Measurements from ENCODE around the gene GNG10. TPM values are rescaled to one million over a fixed set of nuclear protein-coding genes. Genes with fewer than 3 reads are reported as not detected.

GNG10 gene
- total and polyA plus RNA-seq, 9 of the 15 experiments (the other 6 are each of a cell fraction or from before 2014, with no cell fraction given) = 13.1 to 37.8 (median 28.4) TPM

DNA sequence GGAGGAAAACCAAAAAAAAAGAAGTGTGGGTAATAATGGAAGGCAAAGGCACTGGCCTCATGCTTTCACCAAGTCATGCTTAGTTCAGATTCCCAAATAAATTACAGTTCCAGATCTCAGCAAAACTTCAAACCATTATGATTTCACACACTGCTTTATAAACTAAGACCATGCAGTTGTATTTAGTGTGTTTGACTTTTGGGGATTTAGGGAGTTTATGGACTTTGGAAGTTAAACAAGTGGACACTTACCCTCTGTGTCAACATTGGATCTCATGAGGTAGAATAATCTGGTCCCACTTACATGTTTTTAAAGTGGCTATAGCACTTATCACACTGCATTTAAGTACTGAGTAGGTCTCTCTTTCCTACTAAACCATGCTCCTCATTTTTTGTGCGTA is 26.5 kb upstream of the GNG10 start:
- Histone ChIP-seq H3K4me1 (replicated peaks in 1 of 2; ENCODE audit: control insufficient read depth in 2 of 2, insufficient read depth in 2 of 2, low read length in 2 of 2) (peaks cover 6 to 35% of the 10 kb centered on the region in 2 experiments), H3K27me3 (ENCODE audit: control insufficient read depth in 2 of 2, insufficient read depth in 2 of 2, low read length in 2 of 2) (no peaks in the 10 kb centered on the region), H3K27ac (ENCODE audit: extremely low read depth, low read depth, low read length) (no peak overlapping the region), H2AFZ (ENCODE audit: low read depth, low read length) (no peak overlapping the region), H4K20me1 (replicated peaks; ENCODE audit: control insufficient read depth, insufficient read depth, low read length) (peaks cover 12% of the 10 kb centered on the region), H3K4me3 (no peak overlapping the region), H3K79me2 (ENCODE audit: control insufficient read depth, insufficient read depth, low read length) (peaks cover 92% of the 10 kb centered on the region), H3K36me3 (ENCODE audit: control insufficient read depth, insufficient read depth, low read length) (peaks cover 33% of the 10 kb centered on the region; the same call in 2 of the 3 replicates), H3K9ac (ENCODE audit: insufficient read depth in 1 of 2, low read depth in 2 of 2, low read length in 2 of 2) (no peak overlapping the region), H3K4me2 (ENCODE audit: insufficient read depth, low read length) (no peak overlapping the region), H3K9me3 (replicated peaks; ENCODE audit: control insufficient read depth, insufficient read depth, low read depth, low read length) (no peaks in the 10 kb centered on the region), H3K9me1 (ENCODE audit: control insufficient read depth, insufficient read depth, low read length) (peaks cover 13% of the 10 kb centered on the region)
- in situ Hi-C loops (cut with MboI) = no loop called here
- intact Hi-C loops (cut with micrococcal nuclease) = loop anchor here (5.0 to 10.0 kb wide), 2 partner anchors 43 to 150 kb away; partner anchors contain the start of gene ECPAS
- ATAC-seq (no peak), FAIRE-seq (no peak), DNase-seq (ENCODE audit: extremely low read depth in 1 of 4, low spot score in 3 of 4) (no peak)
- ChIA-PET POLR2A (no interaction called here), CTCF (ENCODE audit: low intra/inter-chr PET ratio) (no interaction called here)
- BruUV-seq (replicated peaks) = no TSS peak
- WGBS (ENCODE audit: insufficient coverage, low coverage, missing lambda C conversion rate) = 73% methylated on average over 1 of the region's 1 CpG
- TF ChIP-seq NCOA2 (IDR thresholded peaks at IDR 0.05; ENCODE audit: partially characterized antibody in 2 of 2) = no peak
- TF ChIP-seq, protein P1, sequence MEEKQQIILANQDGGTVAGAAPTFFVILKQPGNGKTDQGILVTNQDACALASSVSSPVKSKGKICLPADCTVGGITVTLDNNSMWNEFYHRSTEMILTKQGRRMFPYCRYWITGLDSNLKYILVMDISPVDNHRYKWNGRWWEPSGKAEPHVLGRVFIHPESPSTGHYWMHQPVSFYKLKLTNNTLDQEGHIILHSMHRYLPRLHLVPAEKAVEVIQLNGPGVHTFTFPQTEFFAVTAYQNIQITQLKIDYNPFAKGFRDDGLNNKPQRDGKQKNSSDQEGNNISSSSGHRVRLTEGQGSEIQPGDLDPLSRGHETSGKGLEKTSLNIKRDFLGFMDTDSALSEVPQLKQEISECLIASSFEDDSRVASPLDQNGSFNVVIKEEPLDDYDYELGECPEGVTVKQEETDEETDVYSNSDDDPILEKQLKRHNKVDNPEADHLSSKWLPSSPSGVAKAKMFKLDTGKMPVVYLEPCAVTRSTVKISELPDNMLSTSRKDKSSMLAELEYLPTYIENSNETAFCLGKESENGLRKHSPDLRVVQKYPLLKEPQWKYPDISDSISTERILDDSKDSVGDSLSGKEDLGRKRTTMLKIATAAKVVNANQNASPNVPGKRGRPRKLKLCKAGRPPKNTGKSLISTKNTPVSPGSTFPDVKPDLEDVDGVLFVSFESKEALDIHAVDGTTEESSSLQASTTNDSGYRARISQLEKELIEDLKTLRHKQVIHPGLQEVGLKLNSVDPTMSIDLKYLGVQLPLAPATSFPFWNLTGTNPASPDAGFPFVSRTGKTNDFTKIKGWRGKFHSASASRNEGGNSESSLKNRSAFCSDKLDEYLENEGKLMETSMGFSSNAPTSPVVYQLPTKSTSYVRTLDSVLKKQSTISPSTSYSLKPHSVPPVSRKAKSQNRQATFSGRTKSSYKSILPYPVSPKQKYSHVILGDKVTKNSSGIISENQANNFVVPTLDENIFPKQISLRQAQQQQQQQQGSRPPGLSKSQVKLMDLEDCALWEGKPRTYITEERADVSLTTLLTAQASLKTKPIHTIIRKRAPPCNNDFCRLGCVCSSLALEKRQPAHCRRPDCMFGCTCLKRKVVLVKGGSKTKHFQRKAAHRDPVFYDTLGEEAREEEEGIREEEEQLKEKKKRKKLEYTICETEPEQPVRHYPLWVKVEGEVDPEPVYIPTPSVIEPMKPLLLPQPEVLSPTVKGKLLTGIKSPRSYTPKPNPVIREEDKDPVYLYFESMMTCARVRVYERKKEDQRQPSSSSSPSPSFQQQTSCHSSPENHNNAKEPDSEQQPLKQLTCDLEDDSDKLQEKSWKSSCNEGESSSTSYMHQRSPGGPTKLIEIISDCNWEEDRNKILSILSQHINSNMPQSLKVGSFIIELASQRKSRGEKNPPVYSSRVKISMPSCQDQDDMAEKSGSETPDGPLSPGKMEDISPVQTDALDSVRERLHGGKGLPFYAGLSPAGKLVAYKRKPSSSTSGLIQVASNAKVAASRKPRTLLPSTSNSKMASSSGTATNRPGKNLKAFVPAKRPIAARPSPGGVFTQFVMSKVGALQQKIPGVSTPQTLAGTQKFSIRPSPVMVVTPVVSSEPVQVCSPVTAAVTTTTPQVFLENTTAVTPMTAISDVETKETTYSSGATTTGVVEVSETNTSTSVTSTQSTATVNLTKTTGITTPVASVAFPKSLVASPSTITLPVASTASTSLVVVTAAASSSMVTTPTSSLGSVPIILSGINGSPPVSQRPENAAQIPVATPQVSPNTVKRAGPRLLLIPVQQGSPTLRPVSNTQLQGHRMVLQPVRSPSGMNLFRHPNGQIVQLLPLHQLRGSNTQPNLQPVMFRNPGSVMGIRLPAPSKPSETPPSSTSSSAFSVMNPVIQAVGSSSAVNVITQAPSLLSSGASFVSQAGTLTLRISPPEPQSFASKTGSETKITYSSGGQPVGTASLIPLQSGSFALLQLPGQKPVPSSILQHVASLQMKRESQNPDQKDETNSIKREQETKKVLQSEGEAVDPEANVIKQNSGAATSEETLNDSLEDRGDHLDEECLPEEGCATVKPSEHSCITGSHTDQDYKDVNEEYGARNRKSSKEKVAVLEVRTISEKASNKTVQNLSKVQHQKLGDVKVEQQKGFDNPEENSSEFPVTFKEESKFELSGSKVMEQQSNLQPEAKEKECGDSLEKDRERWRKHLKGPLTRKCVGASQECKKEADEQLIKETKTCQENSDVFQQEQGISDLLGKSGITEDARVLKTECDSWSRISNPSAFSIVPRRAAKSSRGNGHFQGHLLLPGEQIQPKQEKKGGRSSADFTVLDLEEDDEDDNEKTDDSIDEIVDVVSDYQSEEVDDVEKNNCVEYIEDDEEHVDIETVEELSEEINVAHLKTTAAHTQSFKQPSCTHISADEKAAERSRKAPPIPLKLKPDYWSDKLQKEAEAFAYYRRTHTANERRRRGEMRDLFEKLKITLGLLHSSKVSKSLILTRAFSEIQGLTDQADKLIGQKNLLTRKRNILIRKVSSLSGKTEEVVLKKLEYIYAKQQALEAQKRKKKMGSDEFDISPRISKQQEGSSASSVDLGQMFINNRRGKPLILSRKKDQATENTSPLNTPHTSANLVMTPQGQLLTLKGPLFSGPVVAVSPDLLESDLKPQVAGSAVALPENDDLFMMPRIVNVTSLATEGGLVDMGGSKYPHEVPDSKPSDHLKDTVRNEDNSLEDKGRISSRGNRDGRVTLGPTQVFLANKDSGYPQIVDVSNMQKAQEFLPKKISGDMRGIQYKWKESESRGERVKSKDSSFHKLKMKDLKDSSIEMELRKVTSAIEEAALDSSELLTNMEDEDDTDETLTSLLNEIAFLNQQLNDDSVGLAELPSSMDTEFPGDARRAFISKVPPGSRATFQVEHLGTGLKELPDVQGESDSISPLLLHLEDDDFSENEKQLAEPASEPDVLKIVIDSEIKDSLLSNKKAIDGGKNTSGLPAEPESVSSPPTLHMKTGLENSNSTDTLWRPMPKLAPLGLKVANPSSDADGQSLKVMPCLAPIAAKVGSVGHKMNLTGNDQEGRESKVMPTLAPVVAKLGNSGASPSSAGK (IDR thresholded peaks at IDR 0.05) = no peak
- TF ChIP-seq ZKSCAN3 (CRISPR knock-in tag; IDR thresholded peaks at IDR 0.05) = no peak
- no peak for TF ChIP-seq MCM5 (IDR thresholded peaks at IDR 0.05; ENCODE audit: low read depth)
- TF ChIP-seq ZNF77 (CRISPR knock-in tag; IDR thresholded peaks at IDR 0.05) = no peak
- no peak for TF ChIP-seq RFX1 (IDR thresholded peaks at IDR 0.05)
- TF ChIP-seq, protein P2, sequence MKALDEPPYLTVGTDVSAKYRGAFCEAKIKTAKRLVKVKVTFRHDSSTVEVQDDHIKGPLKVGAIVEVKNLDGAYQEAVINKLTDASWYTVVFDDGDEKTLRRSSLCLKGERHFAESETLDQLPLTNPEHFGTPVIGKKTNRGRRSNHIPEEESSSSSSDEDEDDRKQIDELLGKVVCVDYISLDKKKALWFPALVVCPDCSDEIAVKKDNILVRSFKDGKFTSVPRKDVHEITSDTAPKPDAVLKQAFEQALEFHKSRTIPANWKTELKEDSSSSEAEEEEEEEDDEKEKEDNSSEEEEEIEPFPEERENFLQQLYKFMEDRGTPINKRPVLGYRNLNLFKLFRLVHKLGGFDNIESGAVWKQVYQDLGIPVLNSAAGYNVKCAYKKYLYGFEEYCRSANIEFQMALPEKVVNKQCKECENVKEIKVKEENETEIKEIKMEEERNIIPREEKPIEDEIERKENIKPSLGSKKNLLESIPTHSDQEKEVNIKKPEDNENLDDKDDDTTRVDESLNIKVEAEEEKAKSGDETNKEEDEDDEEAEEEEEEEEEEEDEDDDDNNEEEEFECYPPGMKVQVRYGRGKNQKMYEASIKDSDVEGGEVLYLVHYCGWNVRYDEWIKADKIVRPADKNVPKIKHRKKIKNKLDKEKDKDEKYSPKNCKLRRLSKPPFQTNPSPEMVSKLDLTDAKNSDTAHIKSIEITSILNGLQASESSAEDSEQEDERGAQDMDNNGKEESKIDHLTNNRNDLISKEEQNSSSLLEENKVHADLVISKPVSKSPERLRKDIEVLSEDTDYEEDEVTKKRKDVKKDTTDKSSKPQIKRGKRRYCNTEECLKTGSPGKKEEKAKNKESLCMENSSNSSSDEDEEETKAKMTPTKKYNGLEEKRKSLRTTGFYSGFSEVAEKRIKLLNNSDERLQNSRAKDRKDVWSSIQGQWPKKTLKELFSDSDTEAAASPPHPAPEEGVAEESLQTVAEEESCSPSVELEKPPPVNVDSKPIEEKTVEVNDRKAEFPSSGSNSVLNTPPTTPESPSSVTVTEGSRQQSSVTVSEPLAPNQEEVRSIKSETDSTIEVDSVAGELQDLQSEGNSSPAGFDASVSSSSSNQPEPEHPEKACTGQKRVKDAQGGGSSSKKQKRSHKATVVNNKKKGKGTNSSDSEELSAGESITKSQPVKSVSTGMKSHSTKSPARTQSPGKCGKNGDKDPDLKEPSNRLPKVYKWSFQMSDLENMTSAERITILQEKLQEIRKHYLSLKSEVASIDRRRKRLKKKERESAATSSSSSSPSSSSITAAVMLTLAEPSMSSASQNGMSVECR (CRISPR knock-in tag; IDR thresholded peaks at IDR 0.05) = no peak
- no peak for TF ChIP-seq NR3C1 (CRISPR knock-in tag; IDR thresholded peaks at IDR 0.05)

Measured in K562 (cell line).